HG03342 (cell line): ENCODE data around the gene CCDC88B.

Source experiments
- ATAC-seq: cut with Tn5 transposase; IDR thresholded peaks from one replicate; pipeline ENCODE4 v1.9.1; 2021; ENCODE audit warnings: mild to moderate bottlenecking, moderate library complexity; ENCODE audit not compliant: unreplicated experiment

CCDC88B gene

DNA sequence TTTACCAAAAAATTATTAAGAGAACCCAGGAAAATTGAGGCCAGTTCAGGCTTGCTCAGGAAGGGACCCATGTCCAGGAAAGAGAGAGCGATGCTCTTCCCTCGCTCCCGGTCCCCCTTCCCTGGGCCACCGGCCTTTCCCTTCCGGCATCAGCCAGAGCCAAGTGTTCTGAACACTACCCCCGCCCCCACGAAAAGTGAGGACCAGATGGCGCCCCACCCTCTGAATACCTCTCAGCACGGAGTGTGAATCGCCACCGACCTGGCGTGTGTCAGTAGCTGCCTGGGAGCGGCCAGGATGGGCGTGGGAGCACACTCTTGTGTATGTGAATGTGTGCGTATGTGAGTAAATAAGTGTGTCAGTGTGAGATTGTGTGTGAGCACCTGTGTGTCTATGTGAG lies 39.2 kb downstream of the CCDC88B start:
- ATAC-seq = no peak

GRCh38 chr11:64379817-64380709 lies 40.1 kb downstream of the CCDC88B start:
- ATAC-seq = no peak

GRCh38 chr11:64381350-64381749 lies 41.3 kb downstream of the CCDC88B start:
- ATAC-seq = no peak

DNA sequence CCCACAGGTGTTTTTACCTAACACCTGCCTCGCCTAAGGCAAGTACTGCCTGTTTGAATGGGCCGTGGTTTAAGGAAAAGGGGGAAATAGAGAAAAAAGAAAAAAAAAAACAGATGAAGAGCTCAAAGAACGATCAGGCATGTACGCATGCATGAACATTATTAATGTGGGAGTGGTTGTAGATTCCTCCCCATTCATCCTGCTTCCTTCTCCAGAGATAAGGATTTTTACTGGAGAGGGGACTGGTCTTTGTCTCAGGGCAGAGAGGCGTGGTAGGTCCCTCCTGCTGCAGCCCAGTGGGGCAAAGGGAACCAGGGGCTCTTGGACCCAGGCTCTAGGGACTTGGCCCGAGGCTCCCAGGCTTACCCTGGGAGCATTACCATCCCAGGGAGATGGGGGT lies 42.0 kb downstream of the CCDC88B start:
- ATAC-seq = no peak

DNA sequence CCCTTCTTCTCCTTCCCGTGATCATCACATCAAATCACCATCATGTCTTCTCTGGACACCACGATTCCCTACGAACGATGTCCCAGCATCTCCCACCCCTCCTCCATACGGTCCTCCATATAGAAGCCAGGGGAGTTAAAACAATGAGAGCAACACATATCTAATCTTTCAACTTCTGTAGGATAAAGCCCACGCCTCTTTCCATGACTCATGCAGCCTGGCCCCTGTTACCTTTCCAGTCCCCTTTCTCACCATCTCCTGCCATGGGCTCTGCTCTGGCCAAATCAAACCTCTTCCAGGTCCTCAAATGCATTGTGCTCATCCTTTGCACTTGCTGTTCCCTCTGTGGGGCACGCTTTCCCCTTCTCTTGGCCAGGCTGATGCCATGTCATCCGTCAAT lies 42.6 kb downstream of the CCDC88B start:
- no peak for ATAC-seq

- no peak for ATAC-seq
These were observed 43.6 kb downstream of the CCDC88B start for GRCh38 chr11:64383580-64383979.

DNA sequence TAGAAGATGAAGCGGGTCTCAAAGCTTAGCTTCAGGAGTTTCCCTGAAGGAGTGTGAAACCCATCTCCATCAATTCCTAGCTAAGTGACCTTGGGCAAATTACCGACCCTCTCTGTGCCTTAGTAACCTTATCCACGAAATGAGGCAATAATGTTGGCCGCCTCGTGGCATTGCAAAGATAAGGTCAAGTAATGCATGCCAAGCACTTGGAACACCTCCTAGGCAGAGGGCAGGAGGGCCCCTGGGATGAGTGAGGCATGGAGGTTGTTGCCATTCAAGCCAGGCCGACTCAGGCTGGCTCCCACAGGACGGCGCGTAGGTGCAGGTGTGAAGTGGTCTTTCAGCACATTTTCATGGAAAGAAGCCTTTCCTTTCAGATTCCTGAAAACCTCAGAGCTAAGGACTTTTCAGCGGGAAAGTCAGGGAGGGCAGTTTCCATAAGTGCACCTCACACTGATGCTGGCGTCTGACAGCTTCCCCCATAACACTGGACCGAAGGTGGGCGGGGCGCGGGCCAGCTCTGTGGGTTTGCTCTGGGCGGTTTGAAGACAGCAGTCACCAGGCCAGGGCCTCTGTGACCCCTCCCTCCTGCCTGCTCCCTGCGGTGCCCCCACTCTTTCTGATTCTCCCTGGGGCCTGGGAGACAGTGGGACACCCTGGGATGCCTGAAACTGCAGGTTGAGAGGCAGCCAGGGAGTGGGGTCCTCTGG lies 44.2 kb downstream of the CCDC88B start:
- ATAC-seq = no peak

GRCh38 chr11:64384981-64385944 lies 45.3 kb downstream of the CCDC88B start:
- no peak for ATAC-seq

GRCh38 chr11:64385945-64386704 lies 46.1 kb downstream of the CCDC88B start:
- ATAC-seq = no peak

GRCh38 chr11:64387916-64388315 lies 47.9 kb downstream of the CCDC88B start:
- ATAC-seq = no peak

DNA sequence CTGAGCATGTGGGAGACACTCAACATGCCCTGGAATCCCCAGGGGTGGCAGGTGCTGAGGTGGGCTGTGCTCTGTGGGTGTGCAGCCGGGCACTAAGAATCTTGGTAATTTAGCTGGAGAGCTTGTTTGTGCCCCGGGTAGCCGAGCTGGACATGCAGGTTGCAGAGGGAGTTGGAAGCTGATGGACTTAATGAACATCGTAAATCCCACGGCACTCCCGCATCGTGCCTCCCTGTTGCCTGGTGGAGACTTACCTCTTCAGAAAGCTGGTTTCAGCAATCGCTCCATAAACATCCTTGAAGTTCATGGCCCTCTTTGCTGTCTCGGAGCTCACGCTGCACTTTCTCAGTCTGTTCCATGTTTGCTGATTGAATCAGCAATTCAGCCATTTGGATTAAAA lies 48.9 kb downstream of the CCDC88B start:
- ATAC-seq = no peak

DNA sequence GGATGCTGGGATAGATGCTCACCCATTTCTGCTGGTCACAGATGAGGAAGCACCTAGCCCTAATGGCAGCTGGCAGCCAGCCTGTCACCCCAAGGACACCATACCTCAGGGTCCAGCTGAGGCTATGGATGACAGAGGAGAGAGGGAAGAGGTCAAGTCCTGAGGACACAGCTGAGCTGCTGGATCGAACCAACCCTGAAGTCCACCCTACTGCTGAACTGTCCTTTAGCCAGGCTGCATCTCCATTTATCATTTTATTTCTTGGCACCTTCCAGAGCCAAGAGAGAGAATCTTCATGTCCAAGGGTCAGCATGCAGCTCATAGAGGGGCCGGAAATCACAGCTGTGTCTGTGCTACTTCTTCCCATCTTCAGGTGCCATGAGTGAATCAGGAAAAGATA lies 49.8 kb downstream of the CCDC88B start:
- ATAC-seq = no peak

DNA sequence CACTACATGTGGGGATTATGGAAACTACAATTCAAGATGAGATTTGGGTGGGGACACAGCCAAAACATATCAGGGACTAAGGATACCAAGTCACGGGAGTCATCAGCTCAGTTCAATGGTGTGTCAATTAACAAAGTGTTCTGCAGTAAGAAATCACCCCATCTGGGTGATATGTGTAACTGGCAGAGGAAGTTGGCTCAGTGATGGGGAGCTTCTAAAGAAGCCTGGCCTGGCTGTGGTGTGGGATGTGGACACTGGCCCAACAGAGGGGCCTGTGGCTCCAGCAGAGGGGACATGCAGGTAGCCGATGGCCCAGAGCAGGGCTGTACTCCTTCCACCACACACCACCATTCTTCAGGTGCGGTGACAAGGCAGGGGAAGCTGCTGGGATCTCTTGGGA lies 50.6 kb downstream of the CCDC88B start:
- ATAC-seq = no peak

DNA sequence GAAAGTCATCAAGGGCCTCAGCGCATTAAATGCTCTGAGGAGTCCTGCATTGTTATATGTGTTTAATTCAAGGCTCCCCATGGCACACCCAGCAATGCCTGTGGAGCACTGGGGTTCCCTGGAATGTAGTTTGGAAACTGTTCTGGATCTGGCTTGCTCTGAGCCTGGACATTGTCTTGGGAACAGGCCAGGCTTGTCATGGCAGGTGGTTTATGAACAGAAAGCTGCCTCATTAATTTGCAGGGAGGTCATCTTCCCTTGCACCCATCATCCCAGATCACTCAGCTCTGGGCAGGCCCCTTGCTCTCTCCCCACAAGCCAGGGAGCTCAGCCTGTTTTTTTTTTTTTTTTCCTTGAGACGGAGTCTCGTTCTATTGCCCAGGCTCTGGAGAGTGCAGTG lies 51.8 kb downstream of the CCDC88B start:
- no peak for ATAC-seq

- ATAC-seq = no peak
These were observed 55.6 kb downstream of the CCDC88B start for GRCh38 chr11:64395545-64396078.

DNA sequence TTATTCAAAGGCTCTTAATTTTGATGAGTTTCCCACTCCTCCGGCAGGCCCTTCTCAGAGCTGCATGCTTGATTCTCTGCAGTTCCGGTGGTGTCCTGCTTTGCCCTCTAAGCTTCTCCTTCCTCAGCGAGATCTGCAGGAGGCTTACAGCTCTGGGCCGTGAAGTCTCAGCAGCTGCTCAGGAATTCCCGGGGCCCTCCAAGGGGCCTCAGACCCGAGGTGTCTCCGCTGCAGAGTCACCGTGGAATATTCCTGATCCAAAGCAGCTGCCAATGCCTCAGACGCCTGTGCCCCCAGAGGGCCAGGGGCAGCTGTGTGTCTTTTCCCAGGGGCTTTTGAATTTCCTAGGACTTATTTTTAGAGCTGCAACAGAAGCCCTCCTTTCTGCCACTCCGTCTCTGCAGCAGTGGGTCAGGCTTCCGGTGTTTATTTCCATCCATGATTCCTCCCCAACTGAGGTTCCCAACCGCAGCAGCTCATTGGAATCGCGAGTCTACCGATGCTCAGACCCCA lies 56.1 kb downstream of the CCDC88B start:
- ATAC-seq = no peak

DNA sequence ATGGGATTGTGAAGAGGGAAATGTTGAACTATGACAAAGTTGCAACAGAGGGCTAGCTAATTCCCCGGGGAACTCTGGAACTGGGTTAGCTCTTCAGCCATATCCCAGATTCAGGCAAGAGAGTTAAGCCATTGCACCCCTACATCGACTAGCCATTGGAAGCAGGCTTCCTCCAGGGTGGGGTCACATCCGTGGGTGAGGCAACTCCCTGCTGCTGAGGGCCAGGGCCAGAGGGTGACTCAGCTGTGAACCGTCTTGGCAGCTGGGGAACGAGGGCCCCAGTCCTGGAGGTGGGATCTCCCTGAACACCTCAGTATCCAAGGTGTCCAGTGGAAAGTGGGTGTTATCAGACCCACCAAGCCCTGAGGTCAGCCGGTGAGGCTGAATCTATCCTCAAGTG lies 60.1 kb downstream of the CCDC88B start:
- no peak for ATAC-seq

DNA sequence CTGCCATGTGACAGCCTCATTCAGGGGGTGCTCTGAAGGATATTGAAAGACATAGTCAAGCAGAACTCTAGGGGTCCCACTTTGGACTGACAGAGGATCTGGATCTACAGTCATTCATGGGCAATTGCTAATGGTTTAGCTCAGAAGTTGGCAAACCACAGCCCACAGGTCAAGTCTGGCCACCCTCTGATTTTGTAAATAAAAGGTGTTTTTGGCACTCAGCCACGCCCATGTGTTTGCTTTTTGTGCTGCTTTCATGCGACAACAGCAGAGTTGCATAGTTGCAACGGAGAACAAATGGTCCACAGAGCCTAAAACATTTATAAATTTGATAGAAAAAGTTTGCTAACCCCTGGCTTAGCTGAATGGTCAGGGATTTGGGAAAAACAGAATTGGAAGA lies 60.7 kb downstream of the CCDC88B start:
- ATAC-seq = no peak

DNA sequence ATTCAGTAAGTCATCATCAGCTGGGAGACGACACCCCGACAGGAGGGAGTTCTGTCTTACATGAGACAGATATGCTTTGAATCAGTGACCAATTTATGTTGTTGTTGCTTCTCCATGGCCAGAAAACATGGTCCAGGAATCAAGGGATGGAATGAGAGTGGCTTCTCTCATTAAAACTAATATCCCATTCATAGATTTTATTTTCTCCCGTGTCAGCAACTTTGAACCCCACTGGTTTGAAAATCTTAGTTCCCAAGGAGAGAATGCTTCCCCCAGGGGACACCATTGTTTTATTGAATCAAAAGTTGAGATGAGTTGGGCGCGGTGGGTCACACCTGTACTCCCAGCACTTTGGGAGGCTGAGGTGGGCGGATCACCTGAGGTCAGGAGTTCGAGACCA lies 61.8 kb downstream of the CCDC88B start:
- no peak for ATAC-seq

DNA sequence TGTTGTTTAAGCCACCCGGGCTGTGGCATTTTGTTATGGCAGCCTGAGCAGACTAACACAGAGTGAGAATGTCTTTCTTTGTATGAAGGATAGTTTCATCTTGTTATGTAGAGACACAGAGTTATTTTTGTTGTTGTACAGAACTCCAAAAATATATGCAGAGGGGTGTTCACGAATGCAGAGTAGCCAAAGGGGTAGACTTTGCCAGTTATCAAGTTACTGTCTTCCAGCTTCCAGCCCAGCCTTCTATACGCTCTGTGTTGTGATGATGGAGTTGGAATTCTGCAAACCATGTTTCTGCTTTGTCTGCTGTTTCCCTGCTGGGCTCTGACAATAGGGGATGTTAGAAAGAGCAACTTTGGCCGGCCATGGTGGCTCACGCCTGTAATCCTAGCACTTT lies 63.1 kb downstream of the CCDC88B start:
- ATAC-seq = no peak
